Measurements from ENCODE around the gene TH. TPM values are rescaled to one million over a fixed set of nuclear protein-coding genes. Genes with fewer than 3 reads are reported as not detected.

Gene TH
- total RNA-seq, 1 experiment from 2014 or later = not detected

GRCh38 chr11:2146051-2146450, 25.6 kb downstream of the TH start:
- DNase-seq (ENCODE audit: low read depth, low spot score) (no peak), ATAC-seq (no peak)
- Histone ChIP-seq H3K27ac (ENCODE audit: low read length) (no peak overlapping the region), H3K9me3 (ENCODE audit: control insufficient read depth, insufficient read depth, low read depth, low read length) (no peaks in the 10 kb centered on the region), H3K4me1 (ENCODE audit: control insufficient read depth, insufficient read depth, low read length) (peaks cover 8% of the 10 kb centered on the region; the same call in 1 of the 2 replicates), H3K36me3 (ENCODE audit: control insufficient read depth, insufficient read depth, low read length) (peaks cover 3% of the 10 kb centered on the region; the same call in 1 of the 2 replicates), H3K4me3 (ENCODE audit: low read depth in 2 of 2, low read length in 2 of 2) (no peak overlapping the region), H3K27me3 (ENCODE audit: control insufficient read depth, insufficient read depth, low read length) (peaks cover 57% of the 10 kb centered on the region)
- in situ Hi-C loops (cut with HindIII; ENCODE audit: low pct_unique_long_range_greater_than_20kb, low sequenced_read_pairs) (loop anchor here (10.0 kb wide), 1 partner anchor 51 kb away; no protein-coding TSS in a partner anchor), intact Hi-C loops (cut with micrococcal nuclease; ENCODE audit: unreplicated experiment) (no loop called here)
- ChIA-PET POLR2A (interaction anchor here (0.5 kb wide), 1 partner anchor 150 kb away, joined by 7 read pairs; no protein-coding TSS in a partner anchor), CTCF (no interaction called here)
- BruUV-seq (replicated peaks) = no TSS peak
- TF ChIP-seq POLR2AphosphoS5 (IDR thresholded peaks at IDR 0.05; ENCODE audit: low read depth, low read length) = no peak
- no peak for TF ChIP-seq REST (IDR thresholded peaks at IDR 0.05; ENCODE audit: insufficient read depth in 1 of 2, low read depth in 2 of 2, low read length in 1 of 2)
- TF ChIP-seq TCF7L2 (IDR thresholded peaks at IDR 0.05; ENCODE audit: low read depth, low read length) = no peak
- no peak for TF ChIP-seq CTCF (IDR thresholded peaks at IDR 0.05)
- no peak for TF ChIP-seq SIN3A (IDR thresholded peaks at IDR 0.05; ENCODE audit: borderline replicate concordance, insufficient read depth, low read depth, low read length)

- ChIA-PET POLR2A (no interaction called here), CTCF (interaction anchor here (1.0 kb wide), 1 partner anchor 162 kb away, joined by 3 read pairs; no protein-coding TSS in a partner anchor)
- peaks cover 3% of the 10 kb centered on the region; the same call in 1 of the 2 replicates for H3K36me3 ChIP-seq (ENCODE audit: control insufficient read depth, insufficient read depth, low read length)
- peaks cover 11% of the 10 kb centered on the region for H3K4me1 ChIP-seq (ENCODE audit: control insufficient read depth, insufficient read depth, low read length)
- TF ChIP-seq REST (IDR thresholded peaks at IDR 0.05; ENCODE audit: insufficient read depth in 1 of 2, low read depth in 2 of 2, low read length in 1 of 2) (no peak), TCF7L2 (IDR thresholded peaks at IDR 0.05; ENCODE audit: low read depth, low read length) (no peak), POLR2AphosphoS5 (IDR thresholded peaks at IDR 0.05; ENCODE audit: low read depth, low read length) (no peak), CTCF (IDR thresholded peaks at IDR 0.05) (no peak)
- no peak for DNase-seq (ENCODE audit: low read depth, low spot score)
- no peak for ATAC-seq
- no peak overlapping the region for H3K4me3 ChIP-seq (ENCODE audit: low read depth in 2 of 2, low read length in 2 of 2)
- no peaks in the 10 kb centered on the region for H3K9me3 ChIP-seq (ENCODE audit: control insufficient read depth, insufficient read depth, low read depth, low read length)
- intact Hi-C loops (cut with micrococcal nuclease; ENCODE audit: unreplicated experiment) = no loop called here
- in situ Hi-C loops (cut with HindIII; ENCODE audit: low pct_unique_long_range_greater_than_20kb, low sequenced_read_pairs) = loop anchor here (10.0 kb wide), 1 partner anchor 50 kb away; no protein-coding TSS in a partner anchor
- no peak overlapping the region for H3K27ac ChIP-seq (ENCODE audit: low read length)
- BruUV-seq (replicated peaks) = no TSS peak
- H3K27me3 ChIP-seq (ENCODE audit: control insufficient read depth, insufficient read depth, low read length) = peaks cover 57% of the 10 kb centered on the region
These were observed 26.9 kb downstream of the TH start for GRCh38 chr11:2144544-2145248.

All from Panc1 (cell line).